ENCODE data around the gene TBKBP1.
A peak's percentile ranks its signal among the peaks of the same experiment; 100 is the strongest.

TBKBP1 gene

GRCh38 chr17:47697906-47698711, 4.1 kb downstream of the TBKBP1 start:
- Histone ChIP-seq H3K9ac (no peak overlapping the region), H3K27me3 (ENCODE audit: control insufficient read depth, insufficient read depth, low read length) (no peaks in the 10 kb centered on the region), H3K4me2 (ENCODE audit: low read length) (no peak overlapping the region), H3K36me3 (ENCODE audit: control insufficient read depth, insufficient read depth, low read length) (no peaks in the 10 kb centered on the region), H3K79me2 (no peaks in the 10 kb centered on the region), H3K27ac (no peak overlapping the region), H3K4me1 (peaks cover 4% of the 10 kb centered on the region), H3K9me3 (ENCODE audit: control insufficient read depth, low read length) (no peaks in the 10 kb centered on the region), H3K4me3 (ENCODE audit: low read depth, low read length) (no peak overlapping the region), H2AFZ (no peak overlapping the region)
- no peak for TF ChIP-seq CTCF (IDR thresholded peaks at IDR 0.05)

- no peak overlapping the region for H3K4me2 ChIP-seq (ENCODE audit: low read length)
- H3K9ac ChIP-seq, result no peak overlapping the region
- no peak overlapping the region for H3K4me3 ChIP-seq (ENCODE audit: low read depth, low read length)
Observed at GRCh38 chr17:47698749-47699535, 5.0 kb downstream of the TBKBP1 start.

GRCh38 chr17:47699536-47699840, 5.5 kb downstream of the TBKBP1 start:
- TF ChIP-seq CTCF (IDR thresholded peaks at IDR 0.05), result no peak
- H3K4me3 ChIP-seq (ENCODE audit: low read depth, low read length), result no peak overlapping the region
- H3K36me3 ChIP-seq (ENCODE audit: control insufficient read depth, insufficient read depth, low read length), result no peaks in the 10 kb centered on the region

More at GRCh38 chr17:47698749-47699535, 5.0 kb downstream of the TBKBP1 start:
- Histone ChIP-seq H2AFZ (no peak overlapping the region), H3K36me3 (ENCODE audit: control insufficient read depth, insufficient read depth, low read length) (no peaks in the 10 kb centered on the region), H3K27ac (no peak overlapping the region), H3K27me3 (ENCODE audit: control insufficient read depth, insufficient read depth, low read length) (no peaks in the 10 kb centered on the region), H3K4me1 (no peaks in the 10 kb centered on the region), H3K79me2 (no peaks in the 10 kb centered on the region), H3K9me3 (ENCODE audit: control insufficient read depth, low read length) (no peaks in the 10 kb centered on the region)
- peak; percentile 99 for TF ChIP-seq CTCF (IDR thresholded peaks at IDR 0.05)

GRCh38 chr17:47700471-47701449, 6.8 kb downstream of the TBKBP1 start:
- Histone ChIP-seq H3K27ac (no peak overlapping the region), H3K4me2 (ENCODE audit: low read length) (no peak overlapping the region), H3K36me3 (ENCODE audit: control insufficient read depth, insufficient read depth, low read length) (no peaks in the 10 kb centered on the region), H3K4me3 (ENCODE audit: low read depth, low read length) (no peak overlapping the region), H2AFZ (no peak overlapping the region), H3K9ac (no peak overlapping the region), H3K9me3 (ENCODE audit: control insufficient read depth, low read length) (no peaks in the 10 kb centered on the region), H3K79me2 (no peaks in the 10 kb centered on the region), H3K4me1 (no peaks in the 10 kb centered on the region), H3K27me3 (ENCODE audit: control insufficient read depth, insufficient read depth, low read length) (no peaks in the 10 kb centered on the region)
- TF ChIP-seq CTCF (IDR thresholded peaks at IDR 0.05), result no peak

More at GRCh38 chr17:47699536-47699840, 5.5 kb downstream of the TBKBP1 start:
- Histone ChIP-seq H3K27ac (no peak overlapping the region), H3K9ac (no peak overlapping the region), H3K9me3 (ENCODE audit: control insufficient read depth, low read length) (no peaks in the 10 kb centered on the region), H3K4me2 (ENCODE audit: low read length) (no peak overlapping the region), H3K79me2 (no peaks in the 10 kb centered on the region), H2AFZ (no peak overlapping the region), H3K4me1 (no peaks in the 10 kb centered on the region), H3K27me3 (ENCODE audit: control insufficient read depth, insufficient read depth, low read length) (no peaks in the 10 kb centered on the region)
